HG02885 (cell line): Measurements from ENCODE around the gene YBX2.

ENCODE experiments used
- ATAC-seq: cut with Tn5 transposase; IDR thresholded peaks from one replicate; pipeline ENCODE4 v1.9.1; 2021; ENCODE audit warnings: mild to moderate bottlenecking; ENCODE audit not compliant: unreplicated experiment, poor library complexity

YBX2 gene

DNA sequence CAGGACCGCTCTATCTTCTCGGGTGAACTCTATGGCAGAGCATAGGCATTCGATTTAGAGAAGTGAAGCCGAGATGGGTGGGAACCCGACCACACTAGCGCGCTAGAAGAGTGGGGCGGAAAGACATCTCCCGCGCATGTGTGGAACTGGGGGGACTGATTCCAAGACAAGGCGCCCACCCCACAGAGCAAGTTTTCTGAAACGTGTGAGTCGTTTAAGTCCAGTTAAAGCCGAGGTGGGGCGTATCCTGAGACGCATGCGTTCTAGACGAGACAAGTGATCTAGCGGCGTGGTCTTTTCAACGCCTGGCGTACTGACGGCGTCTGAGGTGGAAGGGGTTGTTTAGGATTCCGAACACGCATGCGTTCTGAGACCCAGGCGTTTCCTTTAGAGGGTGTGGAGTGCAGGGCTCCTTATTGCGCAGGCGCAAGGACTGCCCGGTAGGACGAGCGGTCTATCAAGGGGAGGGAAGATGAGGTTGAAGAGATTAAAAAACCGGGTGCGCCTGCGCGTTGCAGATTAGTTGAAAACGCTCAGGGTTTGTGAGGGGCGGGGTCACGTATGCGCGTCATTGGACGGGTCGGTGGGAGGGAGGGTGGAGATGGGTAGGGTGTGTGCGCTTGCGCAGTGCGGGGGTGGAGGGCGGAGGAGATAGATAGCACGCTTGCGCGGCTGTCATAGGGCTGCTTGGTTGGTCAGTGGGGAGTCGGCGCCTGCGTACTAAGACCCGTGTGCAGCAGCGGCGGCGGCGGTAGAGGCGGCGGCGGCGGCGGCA, 12.7 kb upstream of the YBX2 start, which contains the start of gene EIF5A:
Gene EIF5A (plus strand): TSS at position 718 of the 775 bp plus-strand sequence. CDS start 2,008 bp downstream, outside the sequence.
- peak; percentile 75 for ATAC-seq

DNA sequence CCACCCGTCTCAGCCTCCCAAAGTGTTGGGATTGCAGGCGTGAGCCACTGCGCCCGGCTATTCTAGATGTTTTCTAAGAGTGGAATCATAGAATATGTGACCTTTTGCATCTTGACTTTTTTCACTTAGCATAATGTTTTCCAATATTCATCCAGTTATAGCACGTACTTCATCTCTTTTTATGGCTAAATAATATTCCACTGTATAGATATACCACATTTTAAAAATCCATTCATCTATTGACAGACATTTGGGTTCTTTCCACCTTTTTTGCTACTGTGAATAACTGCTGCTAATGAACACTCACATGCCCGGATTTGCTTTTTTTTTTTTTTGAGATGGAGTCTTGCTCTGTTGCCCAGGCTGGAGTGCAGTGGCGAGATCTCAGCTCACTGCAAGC, 9.7 kb upstream of the YBX2 start:
- no peak for ATAC-seq

DNA sequence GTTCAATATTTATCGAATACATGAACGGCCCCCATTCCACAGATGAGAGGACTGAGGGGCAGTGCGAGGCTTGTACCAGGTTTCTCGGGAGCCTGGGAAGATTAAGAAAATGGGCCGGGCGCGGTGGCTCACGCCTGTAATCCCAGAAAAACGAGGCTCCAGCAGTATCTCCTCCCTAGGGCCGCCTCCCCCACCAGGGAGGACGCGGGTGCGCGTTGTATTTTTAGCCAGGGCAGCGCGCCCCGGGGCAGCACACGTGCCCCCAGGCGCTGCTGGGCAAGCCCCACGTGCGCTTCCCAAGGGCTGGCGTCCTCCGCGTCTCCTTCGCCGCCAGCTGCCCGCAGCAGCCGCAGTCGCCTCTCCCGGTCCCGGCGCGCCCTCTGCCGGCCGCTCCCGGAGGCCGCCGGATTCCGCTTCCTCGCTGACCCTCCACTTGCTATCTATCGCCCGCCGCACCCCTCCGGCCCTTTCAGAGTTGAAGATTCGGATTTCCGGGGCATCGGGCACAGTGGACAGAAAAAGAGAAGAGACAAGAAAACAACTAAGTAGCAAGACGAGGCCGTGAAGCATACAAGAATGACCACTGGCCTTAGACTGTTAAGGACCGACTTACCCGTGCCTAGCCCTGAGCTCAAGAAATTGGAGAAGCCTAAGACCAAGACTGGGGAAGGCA, 1.9 kb upstream of the YBX2 start:
- no peak for ATAC-seq

DNA sequence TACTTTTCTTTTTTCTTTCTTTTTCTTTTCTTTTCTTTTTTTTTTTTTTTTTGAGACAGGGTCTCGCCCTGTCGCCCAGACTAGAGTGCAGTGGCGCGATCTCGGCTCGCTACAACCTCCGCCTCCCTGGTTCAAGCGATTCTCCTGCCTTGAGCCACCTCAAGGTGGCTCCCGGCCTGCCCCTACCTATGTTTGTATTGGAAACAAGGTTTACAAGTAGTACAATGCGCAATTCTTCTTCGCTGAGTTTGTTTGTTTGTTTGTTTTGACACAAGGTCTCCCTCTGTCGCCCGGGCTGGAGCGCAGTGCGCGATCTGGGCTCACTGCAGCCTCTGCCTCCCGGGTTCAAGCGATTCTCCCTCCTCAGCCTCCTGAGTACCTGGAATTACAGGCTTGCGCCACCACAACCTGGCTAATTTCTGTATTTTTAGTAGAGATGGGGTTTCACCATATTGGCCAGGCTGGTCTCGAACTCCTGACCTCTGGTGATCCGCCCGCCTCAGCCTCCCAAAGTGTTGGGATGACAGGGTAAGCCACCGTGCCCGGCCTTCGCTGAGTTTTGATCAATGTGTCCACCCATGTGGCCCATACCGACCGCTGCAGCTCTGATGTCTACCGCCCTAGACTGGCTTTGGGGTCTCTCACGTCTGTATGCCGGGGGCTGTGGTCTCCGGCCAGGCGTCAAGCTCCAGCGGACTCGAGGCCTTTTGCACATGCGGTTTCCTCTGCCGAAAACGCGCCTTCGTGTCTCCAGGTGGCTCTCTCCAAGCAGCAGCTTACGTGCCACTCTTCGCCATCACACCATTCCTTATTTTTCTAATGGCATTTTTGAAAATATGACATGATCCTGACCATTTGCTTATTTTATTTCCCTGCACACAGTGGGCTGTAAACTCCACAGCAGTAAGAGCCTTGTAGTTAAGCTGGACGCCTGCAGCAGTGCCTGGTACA, 1.1 kb upstream of the YBX2 start:
- no peak for ATAC-seq

DNA sequence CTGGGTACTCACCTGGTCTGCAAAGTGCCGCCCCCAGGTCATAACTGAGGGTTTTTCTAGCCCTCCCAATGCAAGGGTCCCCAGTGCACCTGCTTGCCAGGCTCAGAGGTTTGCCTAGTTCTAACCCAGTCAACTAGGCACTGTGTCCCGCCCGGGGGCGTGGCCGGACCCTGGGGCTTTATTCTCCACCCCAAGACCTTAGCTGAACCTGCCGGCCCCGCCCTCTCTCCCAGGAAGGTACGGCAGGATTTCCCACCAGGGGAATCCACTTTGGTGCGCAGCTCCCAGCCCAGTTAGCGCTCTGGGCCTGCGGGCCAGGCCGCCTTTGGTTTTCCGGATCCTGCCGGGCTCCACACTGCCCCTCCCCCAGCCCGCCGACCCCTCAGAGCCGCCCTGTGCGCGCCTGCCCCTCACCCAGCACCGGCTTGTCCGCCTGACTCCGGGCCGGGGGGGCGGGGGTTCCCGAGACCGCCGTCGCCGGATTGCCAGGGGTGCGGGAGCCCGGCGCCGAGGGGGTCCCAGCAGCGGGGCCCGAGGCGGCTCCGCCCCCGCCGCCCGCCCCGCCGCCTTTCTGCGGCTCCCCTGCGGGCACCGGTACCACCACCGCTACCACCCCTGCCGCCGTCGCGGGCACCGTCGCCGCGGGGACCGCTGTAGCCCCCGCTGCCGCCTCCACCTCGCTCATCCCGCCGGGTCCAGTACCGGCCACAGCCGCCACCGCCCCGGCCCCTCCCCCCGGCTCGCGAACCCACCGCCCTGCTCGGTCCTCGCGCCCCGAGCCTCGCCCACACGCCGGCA, 424 bp downstream of the YBX2 start:
- ATAC-seq: no peak

DNA sequence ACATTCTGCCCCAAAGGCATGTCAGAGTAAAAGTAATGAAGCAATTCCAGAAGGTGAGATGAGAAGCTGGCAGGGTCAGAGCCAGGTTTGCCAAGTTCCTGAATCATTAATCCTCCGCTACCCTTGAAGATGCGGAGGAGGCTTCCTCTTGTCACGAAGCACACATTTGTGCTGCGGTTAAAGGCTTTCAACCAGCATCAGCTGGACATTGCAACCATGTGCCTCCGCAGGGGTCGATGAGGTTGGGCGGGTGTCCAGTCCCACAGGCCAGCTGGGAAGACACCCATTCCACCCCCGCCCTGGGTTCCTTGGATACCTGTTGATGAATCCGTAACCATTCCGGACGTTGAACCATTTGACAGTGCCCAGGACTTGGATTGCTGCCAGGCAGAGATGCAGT, 1.3 kb downstream of the YBX2 start:
- ATAC-seq: no peak

DNA sequence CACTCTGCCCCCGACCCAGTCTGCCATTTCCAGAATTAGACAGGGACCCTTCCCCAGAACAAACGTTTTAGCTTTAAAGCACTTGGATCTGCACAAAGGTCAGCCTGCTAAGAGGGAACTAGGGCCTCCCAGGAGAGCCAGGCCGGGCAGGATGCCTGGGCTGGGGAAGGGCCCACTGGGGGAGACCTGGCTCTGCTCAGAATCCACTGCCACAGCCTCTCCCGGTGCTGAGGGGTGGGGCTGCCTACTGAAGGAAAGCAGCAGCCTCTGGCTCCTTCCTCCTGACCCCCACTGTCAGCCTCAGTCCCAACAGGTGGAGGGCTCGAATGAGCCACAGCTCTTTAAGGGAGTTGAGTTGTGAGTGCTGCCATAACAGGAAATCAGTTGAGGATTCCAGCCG, 1.7 kb downstream of the YBX2 start:
- ATAC-seq: no peak

DNA sequence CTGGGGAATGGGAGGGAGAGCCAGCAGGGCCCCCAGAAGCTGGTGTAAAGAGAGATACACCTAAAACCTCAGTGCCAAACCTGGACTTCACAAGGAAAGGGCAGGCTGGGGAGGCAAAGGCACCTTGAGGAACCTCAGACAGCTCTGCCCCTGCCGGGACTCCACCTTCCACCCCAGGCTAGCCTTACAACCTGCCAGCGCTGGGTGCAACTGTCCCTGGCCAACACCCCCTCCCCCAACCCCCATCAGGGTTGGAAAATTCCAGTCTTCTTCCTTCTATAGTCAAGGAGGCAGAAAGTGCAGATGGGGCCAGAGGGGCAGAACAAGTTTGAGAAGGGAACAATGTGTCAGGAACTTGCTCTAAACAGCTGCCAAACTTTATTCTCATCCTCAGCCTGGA, 2.2 kb downstream of the YBX2 start:
- no peak for ATAC-seq

DNA sequence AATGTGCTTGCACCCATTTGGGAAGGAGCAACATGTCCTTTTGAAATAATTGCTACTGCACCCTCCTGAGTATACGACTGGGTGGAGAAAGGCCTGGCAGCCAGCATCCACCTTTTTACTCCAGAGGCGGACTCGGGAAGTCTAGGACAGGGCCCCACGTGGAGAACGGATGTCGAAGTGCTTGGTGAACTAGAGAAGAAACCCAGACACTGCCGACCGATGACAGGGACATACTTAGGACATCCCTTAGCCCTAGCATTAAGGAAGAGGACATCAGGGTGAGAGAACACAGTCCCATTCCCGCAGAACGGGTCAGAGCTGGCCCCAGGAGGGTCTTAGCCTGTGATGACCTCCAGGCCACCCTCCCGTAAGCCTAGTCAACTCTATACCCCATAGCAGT, 3.8 kb downstream of the YBX2 start:
- no peak for ATAC-seq

DNA sequence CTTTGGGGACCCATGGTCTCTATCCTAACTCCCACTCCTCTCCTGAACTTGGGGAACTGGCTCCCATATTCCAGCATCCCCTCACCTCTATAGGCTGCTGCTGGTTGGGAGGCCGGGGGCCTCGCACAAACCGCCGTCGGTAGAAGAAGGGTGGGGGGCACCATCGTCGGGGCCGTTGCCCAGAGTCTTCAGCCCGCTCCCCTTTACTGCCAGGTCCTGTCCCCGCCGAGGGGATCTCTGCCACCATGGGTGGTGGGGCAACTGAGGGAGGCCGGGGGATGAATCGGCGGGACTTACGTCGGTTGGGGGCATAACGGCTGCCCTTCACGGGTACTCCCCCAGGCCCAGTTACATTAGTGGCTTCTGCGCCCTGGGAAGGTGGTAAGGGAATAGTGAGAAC, 4.3 kb downstream of the YBX2 start:
- ATAC-seq: no peak

DNA sequence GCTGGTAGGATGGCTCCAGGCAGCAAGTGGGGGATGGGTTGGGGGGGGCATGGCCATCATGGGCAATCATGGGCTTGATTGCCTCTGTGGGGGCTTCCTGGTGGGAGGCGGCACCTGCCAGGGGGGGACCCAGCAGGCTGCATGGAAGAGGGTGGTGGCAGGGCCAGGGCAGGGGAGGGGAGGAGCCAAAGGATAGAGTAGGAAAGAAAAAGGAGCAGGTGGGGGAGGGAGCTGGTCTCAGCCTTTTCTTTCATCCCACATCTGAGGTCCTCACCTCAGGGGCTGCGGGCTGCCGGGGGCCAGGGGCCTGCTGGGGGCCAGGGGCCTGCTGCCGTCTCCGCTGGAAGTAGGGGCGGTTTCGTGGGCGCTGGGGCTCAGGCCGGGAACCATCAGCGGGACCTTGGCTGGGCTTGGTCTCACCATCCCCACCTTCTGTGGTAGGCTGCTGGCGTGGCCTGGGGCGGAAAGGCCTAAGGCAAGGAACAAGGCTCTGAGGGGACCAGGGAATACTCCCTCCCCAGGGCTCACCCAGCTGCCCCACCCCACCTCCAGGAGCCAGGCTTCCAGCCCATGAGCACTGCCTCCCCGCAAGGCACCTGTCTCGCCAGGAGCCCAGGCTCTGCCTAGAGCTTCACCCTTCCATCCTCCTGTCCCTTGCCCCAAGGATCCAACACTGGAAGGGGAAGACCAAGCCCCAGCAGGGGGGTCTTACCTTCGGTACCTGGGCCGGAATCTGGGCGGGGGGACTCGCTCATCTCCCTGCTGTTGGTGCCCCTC, 5.0 kb downstream of the YBX2 start:
- no peak for ATAC-seq

DNA sequence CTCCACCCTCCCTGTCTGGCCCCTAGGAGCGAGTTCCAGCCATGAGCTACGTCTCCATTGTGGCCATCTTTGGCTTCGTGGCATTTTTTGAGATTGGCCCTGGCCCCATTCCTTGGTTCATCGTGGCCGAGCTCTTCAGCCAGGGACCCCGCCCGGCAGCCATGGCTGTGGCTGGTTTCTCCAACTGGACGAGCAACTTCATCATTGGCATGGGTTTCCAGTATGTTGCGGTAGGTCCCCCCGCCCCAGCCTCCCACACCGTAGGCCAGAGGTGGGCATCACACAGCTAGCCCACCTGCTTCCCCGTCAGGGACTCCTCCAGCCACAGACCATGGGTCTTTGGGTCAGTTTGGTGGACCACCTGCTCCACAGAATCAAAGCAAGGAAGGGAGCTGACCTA, 8.8 kb downstream of the YBX2 start:
- ATAC-seq: no peak

DNA sequence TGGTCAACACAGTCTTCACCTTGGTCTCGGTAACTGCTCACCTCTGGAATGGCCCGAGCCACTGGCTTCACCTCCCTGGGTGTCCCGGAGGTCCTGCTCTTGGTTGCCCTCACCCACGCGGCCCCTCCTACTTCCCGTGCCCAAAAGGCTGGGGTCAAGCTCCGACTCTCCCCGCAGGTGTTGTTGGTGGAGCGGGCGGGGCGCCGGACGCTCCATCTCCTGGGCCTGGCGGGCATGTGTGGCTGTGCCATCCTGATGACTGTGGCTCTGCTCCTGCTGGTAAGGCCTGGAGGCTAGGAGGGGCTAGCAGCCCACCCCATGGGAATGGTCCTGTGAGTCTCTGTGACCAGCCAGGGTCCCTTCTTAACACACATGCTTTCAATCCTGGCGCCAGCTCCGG, 9.5 kb downstream of the YBX2 start:
- ATAC-seq: no peak

DNA sequence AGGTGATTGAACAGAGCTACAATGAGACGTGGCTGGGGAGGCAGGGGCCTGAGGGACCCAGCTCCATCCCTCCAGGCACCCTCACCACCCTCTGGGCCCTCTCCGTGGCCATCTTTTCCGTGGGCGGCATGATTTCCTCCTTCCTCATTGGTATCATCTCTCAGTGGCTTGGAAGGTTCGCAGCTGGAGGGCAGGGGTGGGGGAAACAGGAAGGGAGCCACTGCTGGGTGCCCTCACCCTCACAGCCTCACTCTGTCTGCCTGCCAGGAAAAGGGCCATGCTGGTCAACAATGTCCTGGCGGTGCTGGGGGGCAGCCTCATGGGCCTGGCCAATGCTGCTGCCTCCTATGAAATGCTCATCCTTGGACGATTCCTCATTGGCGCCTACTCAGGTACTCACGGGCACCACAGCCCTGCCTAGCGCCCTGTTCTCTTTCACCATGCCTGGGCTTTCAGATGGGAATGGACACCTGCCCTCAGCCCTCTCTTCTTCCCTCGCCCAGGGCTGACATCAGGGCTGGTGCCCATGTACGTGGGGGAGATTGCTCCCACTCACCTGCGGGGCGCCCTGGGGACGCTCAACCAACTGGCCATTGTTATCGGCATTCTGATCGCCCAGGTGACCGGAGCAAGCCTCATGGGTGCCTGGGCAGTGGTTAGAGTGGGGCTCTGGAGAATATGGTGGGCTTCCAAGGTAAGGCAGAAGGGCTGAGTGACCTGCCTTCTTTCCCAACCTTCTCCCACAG, 10.8 kb downstream of the YBX2 start:
- ATAC-seq: no peak

DNA sequence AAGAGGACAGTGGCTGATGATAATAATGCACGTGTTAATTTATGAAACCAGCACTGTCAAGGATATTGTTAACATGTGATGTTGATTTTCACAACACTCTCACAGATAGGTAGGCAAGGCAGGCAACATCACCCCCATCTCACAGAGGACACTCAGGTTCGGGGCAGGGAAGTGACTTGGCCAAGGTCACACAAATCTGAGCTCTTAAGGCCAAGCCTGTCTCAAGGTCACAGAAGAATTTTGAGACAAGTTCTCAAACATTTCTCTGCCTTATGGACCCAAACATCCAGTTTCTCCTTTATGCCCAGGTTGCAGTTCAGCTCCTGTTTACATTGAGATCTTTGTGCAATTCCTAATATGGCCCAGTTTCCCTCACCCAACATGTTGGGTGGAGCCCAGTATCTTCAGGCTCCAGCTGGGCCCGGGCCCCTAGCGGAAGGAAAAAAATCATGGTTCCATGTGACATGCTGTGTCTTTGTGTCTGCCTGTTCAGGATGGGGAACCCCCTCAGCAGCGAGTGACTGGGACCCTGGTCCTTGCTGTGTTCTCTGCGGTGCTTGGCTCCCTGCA, 11.6 kb downstream of the YBX2 start:
- ATAC-seq: no peak

DNA sequence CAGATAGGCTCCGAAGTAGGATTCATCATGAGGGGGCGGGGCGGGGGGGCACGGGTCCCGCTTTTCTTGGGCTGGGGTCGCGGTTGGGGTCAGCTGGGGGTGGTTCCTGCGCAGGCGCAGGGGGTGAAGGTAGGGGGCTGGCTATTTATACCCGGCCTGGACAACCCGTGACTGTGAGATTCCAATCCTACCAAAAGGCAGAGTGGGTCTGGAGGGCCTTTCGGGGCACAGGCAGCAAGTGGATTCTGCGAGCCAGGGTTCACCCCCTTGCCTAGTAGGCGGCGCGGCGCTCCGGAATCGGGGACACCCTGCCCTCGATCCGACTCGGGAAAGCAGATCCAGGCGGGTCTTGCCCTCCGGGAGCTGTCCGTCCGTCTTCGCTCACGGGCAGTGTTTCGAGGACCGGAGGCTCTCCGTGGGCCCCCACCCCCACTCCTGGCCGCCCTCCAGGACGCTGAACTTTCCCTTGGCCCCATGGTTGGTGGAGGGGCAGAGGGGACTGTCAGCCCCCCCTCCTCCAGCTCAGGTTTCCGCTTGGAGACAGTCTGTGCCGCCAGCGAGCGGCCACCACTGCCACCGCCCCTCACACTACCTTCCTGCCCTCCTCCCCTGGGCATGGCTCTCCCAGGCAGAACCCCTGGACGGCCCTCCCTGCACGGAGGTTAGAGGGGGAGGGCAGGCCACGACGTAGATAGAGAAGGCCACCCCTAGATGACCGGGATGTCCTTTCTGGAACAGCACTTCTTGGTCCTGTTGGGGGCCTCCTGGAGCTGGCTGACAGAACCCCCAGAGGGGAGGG, 12.3 kb downstream of the YBX2 start:
- ATAC-seq: no peak

DNA sequence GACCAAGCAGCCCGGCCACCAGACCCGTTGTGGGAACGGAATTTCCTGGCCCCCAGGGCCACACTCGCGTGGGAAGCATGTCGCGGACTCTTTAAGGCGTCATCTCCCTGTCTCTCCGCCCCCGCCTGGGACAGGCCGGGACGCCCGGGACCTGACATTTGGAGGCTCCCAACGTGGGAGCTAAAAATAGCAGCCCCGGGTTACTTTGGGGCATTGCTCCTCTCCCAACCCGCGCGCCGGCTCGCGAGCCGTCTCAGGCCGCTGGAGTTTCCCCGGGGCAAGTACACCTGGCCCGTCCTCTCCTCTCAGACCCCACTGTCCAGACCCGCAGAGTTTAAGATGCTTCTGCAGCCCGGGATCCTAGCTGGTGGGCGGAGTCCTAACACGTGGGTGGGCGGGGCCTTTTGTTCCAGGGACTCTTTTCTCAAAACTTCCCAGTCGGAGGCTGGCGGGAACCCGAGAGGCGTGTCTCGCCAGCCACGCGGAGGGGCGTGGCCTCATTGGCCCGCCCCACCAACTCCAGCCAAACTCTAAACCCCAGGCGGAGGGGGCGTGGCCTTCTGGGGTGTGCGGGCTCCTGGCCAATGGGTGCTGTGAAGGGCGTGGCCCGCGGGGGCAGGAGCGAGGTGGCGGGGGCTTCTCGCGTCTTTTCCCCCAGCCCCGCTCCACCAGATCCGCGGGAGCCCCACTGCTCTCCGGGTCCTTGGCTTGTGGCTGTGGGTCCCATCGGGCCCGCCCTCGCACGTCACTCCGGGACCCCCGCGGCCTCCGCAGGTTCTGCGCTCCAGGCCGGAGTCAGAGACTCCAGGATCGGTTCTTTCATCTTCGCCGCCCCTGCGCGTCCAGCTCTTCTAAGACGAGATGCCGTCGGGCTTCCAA, 13.1 kb downstream of the YBX2 start, which contains the start of gene SLC2A4:
Gene SLC2A4 (plus strand): TSS at position 645 of the 879 bp plus-strand sequence. CDS start 217 bp downstream, at position 862.
- ATAC-seq: peak; percentile 72
